NCI-H748 (cell line): ENCODE data around the gene DIAPH2.
"Not testable (repeated sequence)": the region's sequence is repeated elsewhere in the genome, so short reads cannot be mapped to it uniquely, and the experiment has no call there.

Experiments
- DNase-seq: peaks from one replicate; lab custom pipeline; 2025; ENCODE audit not compliant: unreplicated experiment; lab: John Stamatoyannopoulos, UW

Gene DIAPH2

GRCh38 chrX:96820935-96821334 is 136.3 kb downstream of the DIAPH2 start:
- DNase-seq, result no peak

GRCh38 chrX:96824166-96824565 is 139.5 kb downstream of the DIAPH2 start:
- no peak for DNase-seq

- DNase-seq, result no peak
These were observed 148.7 kb downstream of the DIAPH2 start for GRCh38 chrX:96833333-96833732.

- DNase-seq, result no peak
These were observed 149.5 kb downstream of the DIAPH2 start for GRCh38 chrX:96834137-96834536.

GRCh38 chrX:96835660-96836289 is 151.1 kb downstream of the DIAPH2 start:
- no peak for DNase-seq

- DNase-seq, result no peak
These were observed 153.2 kb downstream of the DIAPH2 start for GRCh38 chrX:96837808-96838207.

GRCh38 chrX:96838537-96838936 is 153.9 kb downstream of the DIAPH2 start:
- DNase-seq, result no peak

- no peak for DNase-seq
These were observed 156.7 kb downstream of the DIAPH2 start for GRCh38 chrX:96841325-96841724.

- not testable (repeated sequence) for DNase-seq
These were observed 157.2 kb downstream of the DIAPH2 start for GRCh38 chrX:96841866-96842265.

GRCh38 chrX:96843566-96843965 is 158.9 kb downstream of the DIAPH2 start:
- DNase-seq, result no peak

- no peak for DNase-seq
These were observed 162.2 kb downstream of the DIAPH2 start for GRCh38 chrX:96846841-96847240.

GRCh38 chrX:96859422-96859821 is 174.8 kb downstream of the DIAPH2 start:
- DNase-seq, result not testable (repeated sequence)

- DNase-seq, result no peak
These were observed 176.6 kb downstream of the DIAPH2 start for GRCh38 chrX:96861218-96861617.

- DNase-seq, result no peak
These were observed 177.0 kb downstream of the DIAPH2 start for GRCh38 chrX:96861661-96862060.

GRCh38 chrX:96883608-96884007 is 199.0 kb downstream of the DIAPH2 start, which contains the start of gene RPA4:
TSS of gene RPA4 (plus strand) at chrX:96883908. CDS start at chrX:96884311, 403 bp downstream.
- no peak for DNase-seq

GRCh38 chrX:96884027-96884426 is 199.4 kb downstream of the DIAPH2 start:
- no peak for DNase-seq

GRCh38 chrX:96889726-96890125 is 205.1 kb downstream of the DIAPH2 start:
- DNase-seq, result no peak

- no peak for DNase-seq
These were observed 222.1 kb downstream of the DIAPH2 start for GRCh38 chrX:96906741-96907140.

- DNase-seq, result no peak
These were observed 223.1 kb downstream of the DIAPH2 start for GRCh38 chrX:96907516-96908272.

GRCh38 chrX:96909291-96909690 is 224.6 kb downstream of the DIAPH2 start:
- no peak for DNase-seq

GRCh38 chrX:96918864-96919263 is 234.2 kb downstream of the DIAPH2 start:
- no peak for DNase-seq

- no peak for DNase-seq
These were observed 235.0 kb downstream of the DIAPH2 start for GRCh38 chrX:96919672-96920071.

GRCh38 chrX:96924581-96924980 is 239.9 kb downstream of the DIAPH2 start:
- DNase-seq, result no peak
